NCI-H146 treated with DMSO at 0.1 percent for 48 hours (cell line): ENCODE results near the gene BMPER.

ENCODE experiments used
- DNase-seq: peaks from one replicate; lab custom pipeline; 2025; ENCODE audit not compliant: unreplicated experiment; lab: John Stamatoyannopoulos, UW

The BMPER gene

DNA sequence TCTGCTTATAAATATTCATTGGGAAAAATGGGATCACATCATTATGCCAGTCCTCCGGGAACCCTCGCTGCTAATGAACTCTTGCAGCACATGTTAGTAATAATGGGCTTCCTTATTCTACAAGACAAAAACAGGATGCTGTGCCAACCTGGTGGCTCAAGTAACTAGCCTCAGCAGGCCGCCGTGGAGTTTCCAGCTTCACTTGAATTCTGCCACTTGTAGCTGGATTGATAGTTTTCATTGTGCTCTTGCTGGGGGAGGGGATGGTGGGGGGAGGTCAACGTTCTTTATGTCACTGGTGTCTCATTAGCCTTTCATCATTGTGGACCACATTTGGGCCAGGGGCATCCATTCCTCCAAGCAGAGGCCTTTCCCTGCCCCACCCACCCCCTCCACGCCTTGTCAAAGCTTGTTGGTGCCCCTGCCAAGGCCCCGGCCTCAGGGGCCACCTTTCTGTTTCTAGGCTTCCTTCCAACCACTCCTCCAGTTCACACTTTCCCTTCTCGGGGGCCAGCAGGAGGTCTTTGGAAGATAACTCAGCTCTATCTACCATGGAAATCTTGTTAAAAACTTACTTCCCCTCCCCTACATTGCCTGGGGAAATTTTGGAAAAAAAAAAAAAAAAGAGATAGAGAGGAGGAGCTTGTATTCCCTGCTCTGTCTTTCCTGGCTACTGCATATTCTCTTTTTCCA, 153.9 kb downstream of the BMPER start:
- DNase-seq = no peak

- no peak for DNase-seq
Measured at GRCh38 chr7:34060196-34060947, 155.0 kb downstream of the BMPER start.

DNA sequence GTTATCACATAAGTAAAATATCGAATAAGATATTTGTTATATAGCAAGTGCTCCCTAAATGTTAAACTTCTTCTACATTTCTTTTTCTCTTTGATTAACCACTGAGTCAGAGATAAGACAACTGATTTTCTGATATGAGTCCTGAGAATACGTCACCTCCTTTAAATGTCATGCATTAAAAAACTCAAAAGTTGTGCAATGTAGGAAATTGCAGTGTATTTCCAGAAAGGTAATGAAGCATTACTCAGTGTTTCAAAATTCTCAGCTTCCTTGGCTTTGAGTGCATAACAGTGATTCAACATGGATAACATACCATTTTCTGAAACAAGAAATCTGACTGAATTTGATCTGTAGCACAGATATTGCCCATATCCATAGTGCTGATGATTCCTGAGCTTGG, 155.8 kb downstream of the BMPER start:
- DNase-seq = no peak

DNA sequence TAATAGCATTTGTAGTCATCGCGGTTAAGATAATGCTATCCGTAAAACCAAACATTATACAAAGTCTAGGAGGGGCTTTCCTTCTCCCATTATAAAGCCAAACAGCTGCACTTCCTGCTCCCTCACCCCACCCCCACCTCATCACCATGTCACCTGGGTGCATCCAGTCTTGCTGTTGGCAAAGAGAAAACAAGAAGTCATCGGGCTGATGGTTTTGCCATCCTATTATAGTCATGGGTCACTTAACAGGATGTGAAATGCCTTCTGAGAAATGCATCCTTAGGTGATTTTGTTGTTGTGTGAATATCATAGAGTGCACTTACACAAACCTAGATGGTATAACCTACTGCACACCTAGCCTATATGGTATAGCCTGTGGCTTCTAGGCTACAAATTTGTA, 157.0 kb downstream of the BMPER start:
- DNase-seq = no peak

DNA sequence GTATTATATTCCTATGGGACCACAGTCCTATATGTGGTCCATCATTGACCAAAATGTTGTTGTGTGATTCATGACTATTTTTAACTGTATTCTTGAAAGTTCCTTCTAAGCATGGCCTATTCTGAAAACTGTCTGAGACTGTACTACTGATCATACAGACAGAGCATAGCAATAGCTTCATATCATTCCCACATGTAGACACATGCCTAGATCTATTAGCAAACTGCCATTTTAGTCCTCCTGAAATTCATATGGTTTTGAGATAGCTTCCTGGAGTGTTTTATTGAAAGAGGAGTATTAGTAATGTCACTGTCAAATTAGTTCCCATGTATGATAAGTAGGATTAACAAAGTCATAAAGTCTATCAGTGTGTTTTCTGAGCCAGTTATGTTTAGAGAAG, 157.5 kb downstream of the BMPER start:
- no peak for DNase-seq

DNA sequence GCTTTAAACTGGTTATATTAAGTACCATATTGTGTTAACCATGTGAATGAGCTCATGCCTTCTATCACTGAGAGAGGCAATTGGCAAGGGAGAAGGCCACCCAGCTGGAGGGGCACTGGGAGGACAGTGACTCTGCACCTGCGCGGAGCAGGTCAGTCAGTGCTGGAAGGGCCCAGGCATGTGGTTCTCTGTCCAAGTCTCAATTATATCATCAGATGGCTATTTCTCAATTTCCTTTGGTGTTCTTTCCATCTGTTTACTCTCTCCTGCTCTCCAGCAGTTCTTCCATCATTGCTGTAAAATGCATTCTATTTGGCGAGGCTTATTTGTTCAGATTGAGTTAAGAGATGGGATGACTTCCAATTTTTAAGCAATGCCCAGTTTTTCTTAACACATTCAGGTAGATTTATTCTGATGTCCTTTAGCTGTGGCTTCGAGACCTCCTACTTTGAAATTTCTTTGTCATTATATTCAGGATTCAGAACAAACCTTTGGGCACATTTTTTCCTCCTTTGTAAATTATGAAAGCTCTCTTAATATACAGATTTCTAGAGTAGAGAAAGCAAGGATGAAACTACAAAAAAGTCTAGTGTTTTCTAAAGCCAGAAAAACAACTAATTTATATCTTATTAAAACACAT, 159.3 kb downstream of the BMPER start:
- no peak for DNase-seq

DNA sequence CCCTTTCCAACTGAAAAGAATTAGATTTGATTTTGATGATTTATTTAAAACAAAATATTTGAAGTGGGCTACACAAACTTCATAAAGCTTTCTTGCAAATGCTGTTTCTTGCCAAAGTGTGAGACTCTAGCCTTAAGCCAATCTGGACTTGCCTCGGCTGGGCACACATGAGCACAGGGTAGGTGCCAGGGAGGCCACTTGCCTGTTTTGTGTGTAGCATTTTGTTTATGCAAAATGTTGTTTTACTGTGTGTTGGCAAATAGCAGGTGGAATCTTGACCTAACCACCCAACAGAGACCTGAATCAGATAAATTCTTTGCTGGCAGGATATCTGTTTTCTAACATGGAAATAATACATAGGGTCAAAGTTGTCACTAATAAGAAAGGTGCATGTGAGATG, 161.1 kb downstream of the BMPER start:
- no peak for DNase-seq

DNA sequence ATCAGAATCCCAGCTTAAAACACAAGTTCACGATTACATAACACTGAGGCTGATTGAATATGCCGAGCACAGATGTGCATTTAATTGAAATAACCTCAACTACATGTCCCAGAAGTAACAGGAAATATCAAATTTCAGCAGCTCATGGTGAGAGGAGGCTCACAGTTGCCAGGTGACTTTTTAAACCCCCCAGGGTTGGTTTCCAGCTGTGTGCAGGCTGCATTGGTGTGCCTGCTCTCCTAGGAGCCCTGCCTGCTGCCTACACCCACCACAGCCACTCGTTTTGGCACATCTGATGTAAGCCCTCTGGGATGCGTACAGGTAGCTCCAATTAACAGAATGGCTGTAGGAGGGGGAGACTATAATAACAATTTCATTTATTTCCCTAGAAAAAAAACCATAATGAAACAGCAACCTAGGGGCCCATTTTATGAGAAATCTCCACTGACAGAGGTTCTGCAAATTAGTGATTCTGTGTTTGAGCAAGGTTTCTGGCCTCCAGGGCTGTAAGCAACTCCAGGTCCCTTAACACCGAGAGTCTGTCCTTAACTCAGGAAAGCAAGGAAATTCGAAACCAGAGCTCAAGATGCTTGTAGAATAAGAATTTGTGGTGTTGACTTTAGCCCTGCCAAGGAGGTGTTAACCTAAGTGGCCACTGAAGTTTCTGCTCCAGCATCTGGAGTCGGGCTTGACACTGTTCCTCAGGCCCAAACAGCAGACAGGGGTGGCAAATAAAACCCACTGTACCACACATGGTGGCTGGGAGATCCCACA, 161.9 kb downstream of the BMPER start:
- no peak for DNase-seq

DNA sequence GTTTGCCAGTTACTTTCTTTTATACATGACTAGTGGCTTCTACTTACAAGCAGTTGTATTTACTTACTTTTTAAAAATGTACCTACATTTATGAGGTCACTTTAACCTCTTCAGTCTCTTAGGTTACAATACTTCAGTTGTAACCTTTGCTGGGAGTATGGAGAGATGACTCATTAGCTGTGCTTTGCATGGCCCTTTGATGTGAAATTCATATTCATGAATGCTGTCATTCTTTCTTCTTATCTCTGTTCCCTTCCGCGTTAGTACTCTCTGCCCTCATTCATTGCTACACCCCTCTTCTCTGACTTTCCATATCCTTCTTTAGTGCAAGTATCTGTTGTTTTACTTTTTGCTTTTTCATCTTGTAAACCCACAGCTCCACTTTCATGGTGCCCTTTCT, 164.3 kb downstream of the BMPER start:
- DNase-seq = no peak

DNA sequence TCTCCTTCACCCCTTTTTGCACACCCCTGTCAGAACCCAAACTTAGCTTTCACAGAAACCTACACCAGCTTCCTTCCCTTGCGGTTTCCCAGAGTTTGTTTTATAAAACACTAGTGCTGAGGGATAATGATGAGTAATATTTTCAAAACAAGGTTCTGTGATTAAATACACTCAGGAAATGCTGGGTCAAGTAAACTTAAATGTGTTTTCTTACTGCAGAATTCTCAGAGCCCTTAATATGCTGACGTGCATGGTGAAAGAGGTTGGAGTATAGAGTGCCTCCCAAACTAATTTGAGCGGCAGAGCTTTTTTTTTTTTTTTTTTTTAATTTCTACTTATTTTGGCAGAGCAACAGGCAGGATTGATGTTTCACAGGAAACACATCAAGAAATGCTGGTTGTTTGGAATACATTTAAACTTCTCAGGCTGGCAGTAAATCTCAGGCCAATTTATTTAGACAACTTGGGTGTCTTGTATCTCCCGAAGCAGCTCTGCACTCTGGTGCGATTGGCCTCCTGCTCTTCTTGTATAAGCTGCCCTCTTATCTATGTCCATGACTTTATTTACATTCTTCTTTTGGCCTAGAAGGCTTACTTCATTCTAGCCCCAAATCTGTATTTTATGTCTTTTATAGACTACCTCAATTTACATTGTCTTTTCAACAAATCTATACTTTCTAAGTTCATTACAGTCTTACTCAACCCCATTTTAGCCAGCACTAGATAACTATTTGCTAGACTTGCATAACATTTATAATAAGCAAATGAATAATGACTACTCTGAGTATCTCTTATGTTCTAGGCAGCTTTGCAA, 165.4 kb downstream of the BMPER start:
- DNase-seq = no peak

GRCh38 chr7:34073676-34074075, 168.3 kb downstream of the BMPER start:
- no peak for DNase-seq

DNA sequence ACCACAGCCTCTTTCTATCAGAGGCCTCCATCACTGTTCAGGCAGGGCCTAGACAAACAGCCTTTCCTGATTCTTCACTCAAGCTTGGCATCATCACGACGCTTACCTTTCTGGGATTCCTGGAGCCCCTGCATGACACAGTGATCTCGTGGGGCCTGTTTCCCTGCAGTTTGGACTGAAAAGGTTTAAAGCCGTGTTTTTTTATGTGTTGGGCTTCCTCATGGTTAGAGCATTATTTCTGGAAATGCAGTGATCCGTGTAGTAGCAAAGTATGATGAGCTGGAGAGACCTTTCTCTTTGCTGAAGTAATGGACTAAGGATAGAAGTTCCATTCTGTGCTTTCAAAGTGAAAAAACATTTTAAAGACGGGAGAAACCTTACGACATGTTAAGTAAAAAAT, 169.1 kb downstream of the BMPER start:
- DNase-seq = no peak

DNA sequence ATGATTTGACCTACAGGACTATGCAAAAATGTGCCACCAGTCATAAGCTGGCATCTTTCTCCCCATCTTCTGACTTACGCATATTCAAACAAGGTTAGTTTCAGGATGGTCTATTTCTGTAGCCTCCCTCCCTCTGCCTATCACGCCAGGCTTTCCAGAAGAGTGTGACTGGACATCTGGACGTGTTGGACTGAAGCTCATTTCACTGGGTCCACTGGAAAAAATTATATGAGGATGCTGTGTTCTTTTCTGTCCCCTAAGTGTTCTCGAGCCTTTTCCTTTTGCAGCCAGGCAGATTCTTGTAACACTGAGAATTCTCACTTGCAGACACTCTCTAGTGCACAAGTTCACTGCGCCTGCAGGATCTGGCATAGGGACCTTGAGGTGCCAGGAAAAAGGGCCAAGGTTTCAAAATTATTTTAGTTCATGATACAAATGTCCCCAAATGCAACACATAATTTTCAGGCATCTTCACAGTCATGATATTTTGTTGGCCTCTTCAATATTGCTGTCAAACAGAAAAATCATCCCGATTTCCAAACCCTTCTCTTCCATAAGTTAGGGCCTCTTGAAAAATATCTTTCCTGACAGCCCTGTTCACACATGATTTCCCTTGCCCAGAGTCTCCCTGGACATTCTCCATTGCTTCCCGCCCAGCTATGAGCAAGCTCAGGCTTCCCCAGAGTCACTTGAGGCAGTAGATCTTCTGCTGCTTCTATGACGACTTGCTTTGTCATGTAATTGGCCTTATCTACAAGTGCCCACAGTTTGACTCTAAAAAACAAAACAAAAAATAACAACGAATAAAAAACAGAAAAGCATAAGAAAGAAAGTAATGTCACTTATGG, 170.4 kb downstream of the BMPER start:
- no peak for DNase-seq

GRCh38 chr7:34077168-34077567, 171.8 kb downstream of the BMPER start:
- DNase-seq = no peak

DNA sequence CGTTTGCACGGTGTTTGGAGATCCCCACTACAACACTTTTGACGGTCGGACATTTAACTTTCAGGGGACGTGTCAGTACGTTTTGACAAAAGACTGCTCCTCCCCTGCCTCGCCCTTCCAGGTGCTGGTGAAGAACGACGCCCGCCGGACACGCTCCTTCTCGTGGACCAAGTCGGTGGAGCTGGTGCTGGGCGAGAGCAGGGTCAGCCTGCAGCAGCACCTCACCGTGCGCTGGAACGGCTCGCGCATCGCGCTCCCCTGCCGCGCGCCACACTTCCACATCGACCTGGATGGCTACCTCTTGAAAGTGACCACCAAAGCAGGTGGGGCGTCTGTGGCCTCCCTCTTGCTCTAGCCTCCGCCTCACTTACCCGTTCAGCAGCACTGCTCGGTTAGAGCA, 173.5 kb downstream of the BMPER start:
- DNase-seq = no peak

- DNase-seq = no peak
Measured at GRCh38 chr7:34080513-34080912, 175.2 kb downstream of the BMPER start.

GRCh38 chr7:34081935-34082334, 176.6 kb downstream of the BMPER start:
- no peak for DNase-seq

DNA sequence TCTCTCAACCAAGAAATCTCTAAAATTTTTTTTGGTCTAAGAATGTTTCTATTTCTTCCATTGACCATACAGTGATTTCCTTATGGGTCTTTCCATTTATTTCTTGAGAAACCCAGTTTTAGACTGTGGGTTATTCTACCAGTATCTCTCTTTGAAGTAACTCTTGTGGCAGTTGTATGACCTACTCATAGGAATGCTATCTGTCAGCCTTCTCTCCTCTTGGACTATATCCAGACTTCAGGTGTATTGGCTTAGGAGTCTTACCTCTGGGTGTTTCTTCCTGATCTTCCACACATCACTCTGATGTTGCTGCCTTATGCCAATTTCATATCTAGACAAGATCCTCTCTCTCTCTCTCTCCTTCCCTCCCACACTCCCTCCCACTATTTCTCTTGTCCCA, 178.1 kb downstream of the BMPER start:
- DNase-seq = no peak

DNA sequence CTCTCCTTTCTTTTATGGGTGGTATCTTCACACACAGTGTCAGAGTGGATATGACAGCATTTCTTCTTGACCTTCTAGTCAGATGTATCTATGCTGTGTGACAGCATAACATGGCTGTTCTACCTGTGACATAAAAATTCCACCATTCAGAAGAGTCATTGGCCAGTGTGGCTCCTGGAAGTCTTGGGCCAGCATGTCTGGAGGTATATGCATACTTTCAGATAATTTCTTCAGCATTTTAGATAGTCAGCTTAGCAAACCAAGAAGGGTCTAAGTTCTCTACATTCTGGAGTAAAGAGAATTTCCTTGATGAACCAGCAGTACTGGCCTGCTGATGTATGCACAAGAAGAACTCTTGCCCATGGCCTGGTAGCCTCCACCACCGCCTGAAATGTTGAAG, 179.3 kb downstream of the BMPER start:
- no peak for DNase-seq

GRCh38 chr7:34086064-34086463, 180.7 kb downstream of the BMPER start:
- DNase-seq = no peak
